PFSK-1 (cell line): ENCODE measurements around the gene FAM9B.

Source experiments
- POLR2AphosphoS5 ChIP-seq: IDR thresholded peaks from 2 replicates; pipeline ENCODE4 v1.6.1; 2012; ENCODE audit warnings: low read depth, mild to moderate bottlenecking, control low read depth, low read length, moderate library complexity
- REST ChIP-seq, 2 experiments: IDR thresholded peaks; 2 replicates each; pipeline versions ENCODE4 v1.6.1 to v1.8.0; 2011 to 2012; ENCODE audit warnings: low read depth in 2 of 2, low read length in 2 of 2, control low read depth in 1 of 2, inconsistent platforms in 1 of 2, mild to moderate bottlenecking in 1 of 2, moderate library complexity in 1 of 2; ENCODE audit not compliant: insufficient read depth in 1 of 2
- SIN3A ChIP-seq: IDR thresholded peaks from 2 replicates; pipeline ENCODE4 v1.6.1; 2012; ENCODE audit warnings: mild to moderate bottlenecking, low read length, moderate library complexity, borderline replicate concordance; ENCODE audit not compliant: insufficient read depth

GRCh38 chrX:9071031-9071650 is 37.2 kb upstream of the FAM9B start:
- TF ChIP-seq REST (IDR thresholded peaks at IDR 0.05; ENCODE audit: insufficient read depth in 1 of 2, low read depth in 2 of 2, low read length in 2 of 2): no peak
- TF ChIP-seq SIN3A: no peak
- TF ChIP-seq POLR2AphosphoS5: no peak
